Umbilical cord (tissue), 2 donors: ENCODE measurements around the gene NEK2. TPM values are rescaled to one million over a fixed set of nuclear protein-coding genes. Genes with fewer than 3 reads are reported as not detected.
A peak's percentile ranks its signal among the peaks of the same experiment; 100 is the strongest.
"Not testable (repeated sequence)": the region's sequence is repeated elsewhere in the genome, so short reads cannot be mapped to it uniquely, and the experiment has no call there.

Experiments used
- DNase-seq: peaks from one replicate; pipeline ENCODE4 v3.0.0-alpha.2; 2015; ENCODE audit warnings: low spot score
- total RNA-seq: library from RNA; depleted of rRNA; stranded (reverse); fragments of >200 nt; gene quantifications from one replicate; pipeline ENCODE4 v1.2.3, GENCODE V29; 2014; ENCODE audit warnings: low replicate concordance; ENCODE audit not compliant: insufficient read depth

Gene NEK2
- total RNA-seq, 1 donor from 2014 or later, result 3.1 TPM

DNA sequence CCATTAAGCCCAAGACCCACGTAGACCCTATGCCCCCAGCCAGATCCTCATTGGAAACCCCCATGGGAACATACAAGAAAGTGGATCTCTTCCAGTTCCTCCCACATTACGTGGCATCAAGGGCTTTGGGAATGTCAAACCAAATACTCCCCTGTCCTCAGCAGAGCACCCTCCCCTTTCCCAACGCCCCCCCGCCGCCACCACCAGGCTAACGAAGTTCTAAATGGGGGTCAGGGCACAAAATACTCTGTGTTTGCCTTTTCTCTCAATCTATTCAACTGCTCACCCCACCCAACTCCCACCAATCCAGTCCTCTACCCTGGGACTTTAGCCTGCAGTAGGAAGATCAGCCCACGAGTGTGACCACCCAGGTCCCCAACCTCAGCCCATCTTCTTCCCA lies 24.5 kb downstream of the NEK2 start:
- DNase-seq, result no peak

GRCh38 chr1:211648980-211649934 lies 26.2 kb downstream of the NEK2 start:
- no peak for DNase-seq

- DNase-seq, result peak; percentile 21
Measured at GRCh38 chr1:211648336-211648735, 27.1 kb downstream of the NEK2 start.

DNA sequence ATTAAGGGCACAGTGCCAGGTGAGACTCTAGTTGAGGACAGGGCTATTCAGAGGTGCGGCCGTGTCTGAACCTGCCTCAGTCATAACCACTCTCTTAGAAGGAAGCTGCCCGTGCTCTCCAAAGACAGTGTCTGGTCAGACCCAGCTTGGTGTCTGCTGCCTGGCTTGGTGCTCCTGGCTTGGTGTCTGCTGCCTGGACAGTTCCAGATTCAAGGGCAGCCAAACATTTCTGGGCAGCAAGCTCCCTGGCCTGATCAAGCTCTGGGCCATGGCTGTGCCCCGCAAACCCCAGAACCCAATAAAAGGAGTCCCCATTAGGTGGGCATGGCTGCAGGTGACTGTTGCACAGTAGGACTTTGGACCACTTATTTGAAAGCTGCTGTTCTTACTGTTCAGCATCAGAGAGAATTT lies 27.7 kb downstream of the NEK2 start:
- DNase-seq, result no peak

DNA sequence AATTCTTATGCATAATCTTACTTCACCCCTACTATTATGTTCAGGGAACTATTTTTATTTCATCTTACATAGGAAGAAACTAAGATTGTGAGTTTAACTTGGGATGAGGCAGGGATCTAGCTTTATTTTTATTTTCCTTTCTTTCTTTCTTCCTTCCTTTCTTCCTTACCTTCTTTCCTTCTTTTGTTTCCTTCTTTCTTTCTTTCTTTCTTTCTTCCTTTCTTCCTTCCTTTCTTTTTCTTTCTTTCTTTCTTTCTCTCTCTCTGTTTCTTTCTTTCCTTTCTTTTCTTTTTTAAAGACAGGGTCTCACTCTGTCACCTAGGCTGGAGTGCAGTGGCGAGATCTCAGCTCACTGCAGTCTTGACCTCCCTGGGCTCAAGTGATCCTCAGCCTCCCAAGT lies 28.9 kb downstream of the NEK2 start:
- no peak for DNase-seq

- DNase-seq, result not testable (repeated sequence)
Measured at GRCh38 chr1:211645601-211646000, 29.8 kb downstream of the NEK2 start.

DNA sequence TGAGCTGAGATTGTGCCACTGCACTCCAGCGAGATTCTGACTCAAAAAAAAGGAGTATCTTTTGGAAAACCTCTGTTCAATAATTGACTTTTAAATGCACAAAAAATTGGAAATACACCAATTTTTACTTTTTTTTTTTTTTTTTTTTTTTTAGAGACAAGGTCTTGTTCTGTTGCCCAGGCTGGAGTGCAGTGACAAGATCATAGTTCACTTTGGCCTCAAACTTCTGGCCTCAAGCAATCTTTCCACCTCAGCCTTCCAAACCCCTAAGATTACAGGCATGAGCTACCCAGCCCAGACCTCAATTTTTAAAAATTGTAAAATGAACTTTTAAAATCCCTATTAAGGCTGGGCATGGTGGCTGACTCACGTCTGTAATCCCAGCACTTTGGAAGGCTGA lies 30.8 kb downstream of the NEK2 start:
- DNase-seq, result no peak

GRCh38 chr1:211643324-211644212 lies 31.9 kb downstream of the NEK2 start:
- DNase-seq, result peak; percentile 52

GRCh38 chr1:211642870-211643269 lies 32.6 kb downstream of the NEK2 start:
- no peak for DNase-seq

GRCh38 chr1:211641942-211642341 lies 33.5 kb downstream of the NEK2 start:
- no peak for DNase-seq

DNA sequence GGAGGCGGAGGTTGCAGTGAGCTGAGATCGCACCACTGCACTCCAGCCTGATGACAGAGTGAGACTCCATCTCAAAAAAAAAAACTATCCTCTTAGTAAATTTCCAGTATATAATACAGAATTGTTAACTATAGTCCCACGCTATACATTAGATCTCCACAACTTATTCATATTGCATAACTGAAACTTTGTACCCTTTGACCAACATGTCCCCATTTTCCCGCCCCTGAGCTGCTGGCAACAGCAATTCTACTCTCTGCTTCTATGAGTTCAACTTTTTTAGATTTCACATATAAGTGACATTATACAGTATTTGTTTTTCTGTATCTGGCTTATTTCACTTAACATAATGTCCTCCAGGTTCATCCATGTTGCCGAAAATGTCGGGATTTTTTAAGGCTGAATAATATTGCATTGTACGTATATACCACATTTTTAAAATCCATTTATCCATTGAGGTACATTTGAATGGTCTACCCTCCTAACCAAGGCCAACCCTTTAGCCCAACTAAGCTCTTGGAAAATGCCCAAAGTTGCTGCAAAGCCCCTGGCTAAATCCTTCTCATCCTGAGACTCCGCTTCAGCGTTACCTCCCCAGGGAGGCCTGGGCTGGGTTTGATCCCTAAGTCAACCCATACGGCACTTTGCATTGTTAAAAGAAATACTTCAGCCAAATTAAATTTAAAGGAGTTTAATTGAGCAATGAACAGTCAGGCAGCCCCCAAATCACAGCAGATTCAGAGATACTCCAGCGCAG lies 34.2 kb downstream of the NEK2 start:
- peak; percentile 75 for DNase-seq

DNA sequence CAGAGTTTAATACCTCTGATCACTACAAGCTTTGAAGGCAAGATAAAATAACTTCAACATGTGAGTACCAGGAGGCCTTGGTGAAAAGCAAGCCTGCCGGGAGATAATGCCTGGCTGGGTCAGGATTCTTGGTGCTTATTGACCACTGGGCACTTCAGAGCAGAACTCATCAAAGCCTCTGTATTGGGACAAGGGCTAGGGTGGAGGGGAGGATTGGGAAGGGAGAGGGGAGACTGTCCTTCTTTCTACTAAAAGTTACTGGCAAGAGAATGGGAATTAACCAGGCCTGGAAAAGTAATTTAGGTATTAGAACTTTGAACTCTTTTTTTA lies 35.2 kb downstream of the NEK2 start:
- DNase-seq, result peak; percentile 86

DNA sequence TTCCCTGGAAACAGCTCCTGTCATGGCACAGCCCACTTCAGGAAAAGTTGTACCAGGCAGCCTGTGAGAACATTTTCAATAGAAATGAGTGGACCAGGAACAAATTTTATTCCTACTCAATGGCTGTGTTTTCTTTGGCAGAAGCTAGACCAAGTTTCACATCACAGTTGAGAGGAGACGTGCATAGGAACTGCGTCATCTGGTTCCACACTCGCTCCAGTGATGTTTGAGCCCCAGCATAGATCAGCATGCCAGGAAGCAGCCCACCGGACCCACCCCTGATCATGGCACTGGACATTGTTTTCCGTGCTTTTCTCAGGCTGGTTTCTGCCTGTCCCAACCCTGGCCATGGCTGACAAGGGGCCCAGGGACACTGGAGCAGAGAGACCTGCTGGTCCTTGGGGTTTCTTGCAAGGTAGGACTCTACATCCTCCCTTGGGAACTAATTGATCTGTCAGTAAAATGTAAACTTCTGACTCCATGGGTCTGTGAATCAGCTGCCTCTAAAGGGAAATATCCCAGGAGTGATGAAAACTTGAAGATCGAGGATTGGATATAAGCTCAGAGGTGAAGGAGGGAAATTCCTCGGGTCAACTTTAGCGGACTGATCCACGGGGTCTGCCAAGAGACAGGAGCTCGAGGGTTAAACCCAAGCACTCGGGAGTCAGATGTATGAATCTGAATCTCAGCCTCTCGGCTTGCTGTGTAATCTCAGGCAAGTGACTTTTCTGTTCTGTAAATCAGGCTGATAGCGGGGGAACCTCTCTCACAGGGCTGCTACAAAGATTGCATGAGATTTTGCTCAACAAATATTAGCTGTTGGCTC lies 35.7 kb downstream of the NEK2 start:
- DNase-seq, result peak; percentile 73

GRCh38 chr1:211638689-211639101 lies 36.7 kb downstream of the NEK2 start:
- DNase-seq, result no peak

DNA sequence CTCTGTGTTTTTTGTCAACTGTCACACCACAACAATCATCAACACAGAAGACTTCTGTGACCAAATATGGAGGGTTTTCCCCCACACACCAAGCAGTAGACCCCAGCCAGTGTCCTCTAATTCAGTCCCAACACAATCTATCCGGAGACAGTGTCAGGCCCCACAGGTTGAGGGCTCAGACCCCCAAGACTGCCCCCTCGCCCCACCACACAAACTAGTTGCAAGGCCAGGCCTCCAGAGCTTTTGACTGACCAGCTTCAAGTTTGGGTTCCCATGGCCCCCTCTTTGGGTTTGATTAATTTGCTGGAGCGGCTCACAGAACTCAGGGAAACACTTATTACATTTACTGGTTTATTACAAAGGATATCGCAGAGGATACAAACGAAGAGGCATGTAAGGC lies 37.2 kb downstream of the NEK2 start:
- no peak for DNase-seq

DNA sequence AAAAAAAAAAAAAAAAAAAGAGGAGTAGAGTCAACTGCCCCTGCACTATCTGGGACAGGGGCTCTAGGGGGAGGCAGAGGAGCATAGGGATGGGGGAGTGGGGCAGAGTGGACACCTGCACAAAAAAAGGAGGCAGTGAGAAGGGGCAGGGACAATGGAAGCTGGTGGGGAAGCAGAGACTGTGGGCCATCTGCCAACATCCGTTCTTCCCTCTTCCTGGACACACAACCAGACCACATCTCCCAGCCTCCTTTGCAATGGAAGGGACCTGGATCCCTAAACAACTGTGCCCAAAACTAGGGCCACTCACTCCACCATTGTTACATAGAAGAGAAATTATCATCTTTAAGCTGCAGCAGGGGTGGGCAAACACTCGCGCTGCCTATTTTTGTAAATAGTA lies 38.4 kb downstream of the NEK2 start:
- DNase-seq, result no peak

- DNase-seq, result not testable (repeated sequence)
Measured at GRCh38 chr1:211636575-211637029, 38.8 kb downstream of the NEK2 start.

- no peak for DNase-seq
Measured at GRCh38 chr1:211635597-211636205, 39.7 kb downstream of the NEK2 start.

DNA sequence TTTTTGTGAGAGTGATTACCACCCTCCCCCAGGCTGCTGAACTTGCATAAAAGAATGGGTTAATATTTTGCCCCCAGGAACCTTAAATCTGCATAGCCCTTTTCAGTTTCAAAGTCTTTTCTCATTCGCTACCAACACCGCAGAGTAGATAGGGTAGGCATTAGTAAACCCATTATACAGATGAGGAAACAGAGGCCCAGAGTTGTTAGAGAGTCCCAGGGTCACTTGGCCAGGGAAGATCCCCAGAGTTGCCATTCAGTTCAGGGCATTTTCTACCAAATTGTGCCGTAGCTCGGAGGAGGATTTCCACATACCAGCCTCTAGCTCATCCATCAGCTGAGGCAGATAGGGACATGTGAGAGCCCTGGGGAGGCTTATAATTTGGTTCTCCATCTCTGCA lies 40.5 kb downstream of the NEK2 start:
- DNase-seq, result no peak

GRCh38 chr1:211634461-211634860 lies 41.0 kb downstream of the NEK2 start:
- no peak for DNase-seq

GRCh38 chr1:211633524-211633846 lies 41.9 kb downstream of the NEK2 start:
- no peak for DNase-seq
